ENCODE data around the gene CCDC88C. TPM values are rescaled to one million over a fixed set of nuclear protein-coding genes. Genes with fewer than 3 reads are reported as not detected.

CCDC88C gene
- total RNA-seq, 1 donor = under 0.01 TPM

- H3K4me3 ChIP-seq (ENCODE audit: low read depth, low read length) = no peak overlapping the region
- TF ChIP-seq, protein P1, sequence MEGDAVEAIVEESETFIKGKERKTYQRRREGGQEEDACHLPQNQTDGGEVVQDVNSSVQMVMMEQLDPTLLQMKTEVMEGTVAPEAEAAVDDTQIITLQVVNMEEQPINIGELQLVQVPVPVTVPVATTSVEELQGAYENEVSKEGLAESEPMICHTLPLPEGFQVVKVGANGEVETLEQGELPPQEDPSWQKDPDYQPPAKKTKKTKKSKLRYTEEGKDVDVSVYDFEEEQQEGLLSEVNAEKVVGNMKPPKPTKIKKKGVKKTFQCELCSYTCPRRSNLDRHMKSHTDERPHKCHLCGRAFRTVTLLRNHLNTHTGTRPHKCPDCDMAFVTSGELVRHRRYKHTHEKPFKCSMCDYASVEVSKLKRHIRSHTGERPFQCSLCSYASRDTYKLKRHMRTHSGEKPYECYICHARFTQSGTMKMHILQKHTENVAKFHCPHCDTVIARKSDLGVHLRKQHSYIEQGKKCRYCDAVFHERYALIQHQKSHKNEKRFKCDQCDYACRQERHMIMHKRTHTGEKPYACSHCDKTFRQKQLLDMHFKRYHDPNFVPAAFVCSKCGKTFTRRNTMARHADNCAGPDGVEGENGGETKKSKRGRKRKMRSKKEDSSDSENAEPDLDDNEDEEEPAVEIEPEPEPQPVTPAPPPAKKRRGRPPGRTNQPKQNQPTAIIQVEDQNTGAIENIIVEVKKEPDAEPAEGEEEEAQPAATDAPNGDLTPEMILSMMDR (IDR thresholded peaks at IDR 0.05; ENCODE audit: insufficient read depth, low read depth, low read length) = no peak
- DNase-seq (ENCODE audit: low read depth) = no peak
Observed at GRCh38 chr14:91379579-91379932, 38.1 kb downstream of the CCDC88C start.

- H3K4me3 ChIP-seq (ENCODE audit: low read depth, low read length) = no peak overlapping the region
- TF ChIP-seq, protein P1 (IDR thresholded peaks at IDR 0.05; ENCODE audit: insufficient read depth, low read depth, low read length) = no peak
- peak; percentile 50 for DNase-seq (ENCODE audit: low read depth)
Observed at GRCh38 chr14:91378930-91379578, 38.6 kb downstream of the CCDC88C start.

DNA sequence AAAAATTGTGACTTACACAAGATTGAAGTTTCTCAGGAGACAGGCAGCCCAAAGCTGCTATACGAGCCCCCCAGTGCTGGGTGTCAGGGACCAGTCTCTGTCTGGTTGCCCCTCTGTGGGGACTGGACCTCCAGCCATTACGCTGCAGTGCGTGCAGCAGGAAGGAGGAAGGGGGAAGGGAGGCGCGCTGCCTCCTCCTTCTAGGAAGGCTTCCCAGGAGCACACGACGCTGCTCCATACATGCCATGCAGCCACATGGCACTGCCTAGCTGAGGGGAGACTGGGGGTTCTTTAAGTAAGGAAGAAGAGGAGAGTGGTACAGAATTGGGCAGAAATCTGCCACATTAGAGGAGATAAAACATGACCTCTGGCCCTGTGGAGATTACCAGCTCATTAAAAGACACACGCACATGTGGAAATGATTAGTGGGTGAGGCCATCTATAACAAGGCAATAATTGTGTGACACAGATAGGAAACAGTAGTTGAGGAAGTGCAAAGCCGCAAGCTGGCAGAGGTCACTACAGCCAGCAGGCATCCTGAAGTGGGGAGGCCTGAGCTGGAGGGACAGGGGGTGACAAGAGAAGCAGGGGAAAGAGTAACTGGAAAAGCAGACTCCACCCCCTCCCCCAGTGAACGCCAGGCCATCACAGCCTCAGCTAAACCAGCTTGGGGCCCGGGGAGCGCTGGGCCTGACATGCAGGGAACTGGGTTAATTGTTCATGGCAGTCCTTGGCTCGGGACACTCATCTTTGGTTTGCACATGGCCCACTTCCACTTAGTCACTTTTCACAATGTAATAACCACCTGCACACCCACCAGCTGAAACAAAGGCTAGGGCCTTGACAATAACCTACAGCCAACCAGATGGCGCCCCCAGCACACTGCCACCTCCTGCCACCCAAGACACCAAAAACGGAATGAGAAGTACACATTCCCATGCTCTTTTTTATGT is 39.6 kb downstream of the CCDC88C start:
- TF ChIP-seq, protein P1 (IDR thresholded peaks at IDR 0.05; ENCODE audit: insufficient read depth, low read depth, low read length) = no peak
- DNase-seq (ENCODE audit: low read depth) = peak; percentile 42
- no peak overlapping the region for H3K4me3 ChIP-seq (ENCODE audit: low read depth, low read length)

DNA sequence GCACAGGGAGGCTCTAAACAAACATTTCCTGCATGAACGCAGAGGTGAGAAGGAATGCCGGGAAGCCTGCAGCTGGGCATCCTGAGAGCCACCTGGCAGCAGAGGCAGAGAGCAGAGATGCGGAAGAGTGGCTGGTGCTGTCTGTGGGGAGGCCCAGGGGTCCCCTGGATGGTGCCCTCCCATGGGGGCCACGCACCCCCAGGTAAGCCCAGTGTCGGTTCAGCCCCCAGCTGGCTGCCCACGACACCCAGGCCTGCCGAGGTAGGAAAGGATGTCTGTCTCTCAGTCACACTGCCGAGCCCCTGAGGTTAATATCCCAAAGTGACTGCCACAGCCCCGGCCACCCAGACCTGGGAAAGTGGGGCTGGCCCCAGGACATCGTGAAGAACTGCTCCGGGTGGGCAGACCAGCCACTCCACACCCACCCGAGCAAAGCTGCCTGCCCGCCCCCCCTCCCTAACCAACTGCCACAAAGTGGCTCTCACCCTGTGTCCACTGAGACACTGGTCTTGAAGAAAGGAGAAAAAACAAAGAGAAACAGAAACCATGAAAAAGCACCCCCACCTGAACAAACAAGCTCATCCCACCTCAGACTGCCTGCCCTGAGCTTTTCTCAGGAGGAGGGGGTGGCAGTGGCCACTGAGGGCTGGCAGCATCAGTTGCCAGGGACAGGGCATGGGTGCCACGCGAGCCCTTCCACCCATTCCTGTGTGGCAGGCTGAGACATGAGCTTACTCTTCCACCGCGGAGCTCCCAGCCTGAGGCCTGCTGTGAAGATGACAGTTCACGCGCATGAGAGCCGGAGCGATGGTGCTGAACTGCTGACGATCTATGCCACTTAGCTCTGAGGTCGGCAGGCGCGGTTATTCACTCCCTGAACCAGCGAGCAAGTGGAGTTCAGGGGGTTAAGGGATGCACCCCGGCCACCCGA is 40.8 kb downstream of the CCDC88C start:
- DNase-seq (ENCODE audit: low read depth) = no peak
- no peak overlapping the region for H3K4me3 ChIP-seq (ENCODE audit: low read depth, low read length)
- TF ChIP-seq, protein P1 (IDR thresholded peaks at IDR 0.05; ENCODE audit: insufficient read depth, low read depth, low read length) = no peak

DNA sequence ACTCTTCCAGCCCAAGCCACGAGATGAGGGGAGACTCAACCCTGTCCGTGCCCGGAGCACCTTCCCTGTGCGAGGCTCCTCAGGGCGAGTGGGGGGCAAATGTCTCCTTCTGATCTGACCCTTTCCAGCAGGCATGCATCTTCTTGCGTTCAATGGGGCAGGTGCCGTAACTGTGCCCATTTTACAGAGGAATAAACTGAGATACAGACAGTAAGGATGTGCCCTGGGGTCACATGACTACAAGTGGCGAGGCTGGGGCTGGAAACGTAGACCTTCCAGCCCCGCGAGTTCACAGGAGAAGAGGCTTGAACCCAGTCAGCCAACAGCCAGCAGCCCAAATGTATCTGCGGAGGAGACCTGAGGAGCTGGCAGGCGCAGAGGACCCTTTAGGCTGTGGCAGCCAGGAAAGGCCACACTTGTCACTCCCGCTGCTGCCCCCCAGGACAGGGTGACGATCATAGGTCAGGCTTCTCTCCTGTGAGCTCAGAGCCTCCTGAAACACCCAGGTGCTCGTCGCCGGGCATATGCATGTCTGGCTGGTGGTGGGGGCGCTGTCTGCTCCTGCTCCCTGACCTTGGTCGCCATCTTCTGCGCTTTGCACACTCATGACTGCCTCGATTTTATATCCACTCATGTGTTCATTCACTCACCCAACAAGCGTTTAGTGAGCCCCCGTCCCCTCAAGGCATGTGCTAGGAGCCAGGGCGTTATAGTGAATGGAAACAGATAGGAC is 41.7 kb downstream of the CCDC88C start:
- H3K4me3 ChIP-seq (ENCODE audit: low read depth, low read length) = no peak overlapping the region
- TF ChIP-seq, protein P1 (IDR thresholded peaks at IDR 0.05; ENCODE audit: insufficient read depth, low read depth, low read length) = no peak
- no peak for DNase-seq (ENCODE audit: low read depth)

Data from fibroblast of villous mesenchyme (primary cell).